Neural progenitor cell (in vitro differentiated cells): ENCODE results near the gene WWTR1. TPM values are rescaled to one million over a fixed set of nuclear protein-coding genes. Genes with fewer than 3 reads are reported as not detected.

Source experiments
- DNase-seq: peaks from one replicate; pipeline ENCODE4 v3.0.0-alpha.2; 2016; ENCODE audit warnings: low spot score
- H2AFZ ChIP-seq: fragments of 200-600 bp; sonication (generic); replicated peaks from 2 replicates; pipeline ENCODE4 v1.6.1; 2016; ENCODE audit warnings: antibody characterized with exemption
- H3F3A ChIP-seq: fragments of 200-600 bp; sonication (generic); 2 replicates; pipeline ENCODE4 v1.6.1; 2016; ENCODE audit warnings: antibody characterized with exemption, low read depth
- H3K27ac ChIP-seq: fragments of 200-600 bp; sonication (generic); 2 replicates; pipeline ENCODE4 v1.5.1; 2016; ENCODE audit warnings: mild to moderate bottlenecking
- H3K27me3 ChIP-seq: fragments of 200-600 bp; sonication (generic); 2 replicates; pipeline ENCODE4 v1.6.1; 2016; ENCODE audit warnings: mild to moderate bottlenecking, moderate library complexity
- H3K36me3 ChIP-seq: fragments of 200-600 bp; sonication (generic); 2 replicates; pipeline ENCODE4 v1.5.1; 2016
- H3K4me1 ChIP-seq: fragments of 200-600 bp; sonication (generic); 2 replicates; pipeline ENCODE4 v1.6.1; 2016; ENCODE audit warnings: mixed run types
- H3K4me2 ChIP-seq: fragments of 200-600 bp; sonication (generic); 2 replicates; pipeline ENCODE4 v1.6.1; 2016
- H3K4me3 ChIP-seq: fragments of 200-600 bp; sonication (generic); 2 replicates; pipeline ENCODE4 v1.5.1; 2016
- H3K79me2 ChIP-seq: fragments of 200-600 bp; sonication (generic); 2 replicates; pipeline ENCODE4 v1.6.1; 2016; ENCODE audit warnings: low read depth
- H3K9ac ChIP-seq: fragments of 200-600 bp; sonication (generic); 2 replicates; pipeline ENCODE4 v1.6.1; 2016
- H3K9me3 ChIP-seq: fragments of 200-600 bp; sonication (generic); 2 replicates; pipeline ENCODE4 v1.5.1; 2016; ENCODE audit warnings: low read depth
- H4K20me1 ChIP-seq: fragments of 200-600 bp; sonication (generic); 2 replicates; pipeline ENCODE4 v1.6.1; 2016; ENCODE audit warnings: low read depth
- H3K27ac Mint-ChIP-seq: 3 replicates; pipeline ENCODE4 v1.8.0; 2021; ENCODE audit warnings: mixed read lengths
- H3K27me3 Mint-ChIP-seq: 2 replicates; pipeline ENCODE4 v1.8.0; 2022; ENCODE audit warnings: low read depth, mild to moderate bottlenecking, inconsistent platforms, moderate library complexity, mixed read lengths; ENCODE audit not compliant: insufficient read depth
- H3K36me3 Mint-ChIP-seq: 3 replicates; pipeline ENCODE4 v1.8.0; 2021; ENCODE audit warnings: mixed read lengths
- H3K4me1 Mint-ChIP-seq: 3 replicates; pipeline ENCODE4 v1.8.0; 2021; ENCODE audit warnings: mixed read lengths
- H3K4me3 Mint-ChIP-seq: 3 replicates; pipeline ENCODE4 v1.8.0; 2021; ENCODE audit warnings: mild to moderate bottlenecking, moderate library complexity, mixed read lengths
- H3K9me3 Mint-ChIP-seq: 3 replicates; pipeline ENCODE4 v1.8.0; 2020; ENCODE audit warnings: mixed read lengths
- CTCF ChIP-seq: fragments of 200-600 bp; sonication (generic); IDR thresholded peaks from 2 replicates; pipeline ENCODE4 v1.5.1; 2017; ENCODE audit warnings: antibody characterized with exemption, mild to moderate bottlenecking
- EZH2 ChIP-seq: fragments of 200-600 bp; sonication (generic); IDR thresholded peaks from 2 replicates; pipeline ENCODE4 v1.6.1; 2017; ENCODE audit warnings: antibody characterized with exemption, mild to moderate bottlenecking, moderate library complexity
- EZH2phosphoT487 ChIP-seq: fragments of 200-600 bp; sonication (generic); IDR thresholded peaks from 2 replicates; pipeline ENCODE4 v1.6.1; 2017; ENCODE audit warnings: antibody characterized with exemption
- total RNA-seq: library from RNA; depleted of rRNA; stranded (reverse); fragments of >200 nt; gene quantifications from 2 replicates; pipeline ENCODE4 v1.2.3, GENCODE V29; 2015; ENCODE audit warnings: low replicate concordance

The WWTR1 gene
- total RNA-seq, 1 donor from 2014 or later, result 13.9 TPM

- H3K4me2 ChIP-seq, result no peak overlapping the region
- H3K79me2 ChIP-seq, result no peaks in the 10 kb centered on the region
- H3K27ac ChIP-seq, result no peak overlapping the region
Measured at GRCh38 chr3:149638228-149639092, 19.4 kb downstream of the WWTR1 start.

GRCh38 chr3:149635396-149635795 is 22.4 kb downstream of the WWTR1 start:
- H3K4me1 Mint-ChIP-seq, result peaks cover 9% of the 10 kb centered on the region
- Histone ChIP-seq H3K9me3 (no peaks in the 10 kb centered on the region), H3K4me3 (no peak overlapping the region), H4K20me1 (no peaks in the 10 kb centered on the region), H3F3A (no peaks in the 10 kb centered on the region), H2AFZ (no peak overlapping the region), H3K79me2 (no peaks in the 10 kb centered on the region), H3K4me1 (peaks cover 8% of the 10 kb centered on the region), H3K4me2 (no peak overlapping the region), H3K36me3 (no peaks in the 10 kb centered on the region), H3K27ac (no peak overlapping the region), H3K9ac (no peak overlapping the region), H3K27me3 (no peaks in the 10 kb centered on the region)
- no peak for TF ChIP-seq CTCF
- TF ChIP-seq EZH2, result no peak
- TF ChIP-seq EZH2phosphoT487, result no peak
- H3K27me3 Mint-ChIP-seq, result no peaks in the 10 kb centered on the region
- peaks cover under 1% of the 10 kb centered on the region for H3K9me3 Mint-ChIP-seq
- peaks cover 32% of the 10 kb centered on the region for H3K36me3 Mint-ChIP-seq
- no peak overlapping the region for H3K4me3 Mint-ChIP-seq
- no peak overlapping the region for H3K27ac Mint-ChIP-seq
- no peak for DNase-seq

More at GRCh38 chr3:149638228-149639092, 19.4 kb downstream of the WWTR1 start:
- Histone ChIP-seq H3K27me3 (no peaks in the 10 kb centered on the region), H2AFZ (no peak overlapping the region), H3K4me1 (peaks cover 11% of the 10 kb centered on the region), H3K9ac (no peak overlapping the region), H3K9me3 (no peaks in the 10 kb centered on the region), H3F3A (peaks cover 4% of the 10 kb centered on the region), H4K20me1 (no peaks in the 10 kb centered on the region), H3K36me3 (no peaks in the 10 kb centered on the region), H3K4me3 (no peak overlapping the region)
- H3K27ac Mint-ChIP-seq, result no peak overlapping the region
- H3K4me1 Mint-ChIP-seq, result peaks cover 9% of the 10 kb centered on the region
- peaks cover 18% of the 10 kb centered on the region for H3K36me3 Mint-ChIP-seq
- TF ChIP-seq EZH2phosphoT487 (no peak), EZH2 (no peak), CTCF (no peak)
- H3K9me3 Mint-ChIP-seq, result no peaks in the 10 kb centered on the region
- H3K4me3 Mint-ChIP-seq, result no peak overlapping the region
- no peak for DNase-seq
- H3K27me3 Mint-ChIP-seq, result no peaks in the 10 kb centered on the region

GRCh38 chr3:149634573-149634972 is 23.3 kb downstream of the WWTR1 start:
- Histone ChIP-seq H4K20me1 (no peaks in the 10 kb centered on the region), H3K79me2 (no peaks in the 10 kb centered on the region)
- TF ChIP-seq EZH2, result no peak
- no peak for TF ChIP-seq CTCF
- no peak for TF ChIP-seq EZH2phosphoT487

More at GRCh38 chr3:149634573-149634972, 23.3 kb downstream of the WWTR1 start:
- Histone ChIP-seq H3K27me3 (no peaks in the 10 kb centered on the region), H3F3A (no peaks in the 10 kb centered on the region), H3K4me2 (no peak overlapping the region), H3K36me3 (no peaks in the 10 kb centered on the region), H3K9ac (no peak overlapping the region), H3K27ac (no peak overlapping the region), H2AFZ (no peak overlapping the region), H3K4me3 (no peak overlapping the region), H3K4me1 (peaks cover 12% of the 10 kb centered on the region), H3K9me3 (no peaks in the 10 kb centered on the region)
- Mint-ChIP-seq H3K36me3 (peaks cover 33% of the 10 kb centered on the region), H3K4me3 (no peak overlapping the region), H3K27ac (no peak overlapping the region), H3K27me3 (no peaks in the 10 kb centered on the region), H3K9me3 (peaks cover 4% of the 10 kb centered on the region), H3K4me1 (peaks cover 9% of the 10 kb centered on the region)
- no peak for DNase-seq
